NCI-H2029 (cell line): ENCODE measurements around the gene ISG20.
A peak's percentile ranks its signal among the peaks of the same experiment; 100 is the strongest.
"Not testable (repeated sequence)": the region's sequence is repeated elsewhere in the genome, so short reads cannot be mapped to it uniquely, and the experiment has no call there.

Source experiments
- DNase-seq: peaks from one replicate; lab custom pipeline; 2025; lab: John Stamatoyannopoulos, UW

ISG20 gene

DNA sequence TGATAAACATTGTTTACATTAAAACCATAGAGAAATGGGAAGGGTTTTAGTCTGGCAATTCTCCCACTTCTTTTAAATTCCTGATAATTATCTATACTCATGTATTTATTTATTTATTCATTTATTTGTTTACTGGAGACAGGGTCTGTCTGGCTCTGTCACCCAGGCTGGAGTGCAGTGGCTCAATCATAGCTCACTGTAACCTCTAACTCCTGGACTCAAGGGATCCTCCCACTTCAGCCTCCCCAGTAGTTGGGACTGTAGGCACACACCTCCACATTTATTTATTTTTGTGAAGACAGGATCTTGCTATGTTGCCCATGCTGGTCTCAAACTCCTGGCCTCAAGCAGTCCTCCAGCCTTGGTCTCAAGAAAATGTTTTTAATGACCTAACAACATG is 20.1 kb upstream of the ISG20 start:
- no peak for DNase-seq

DNA sequence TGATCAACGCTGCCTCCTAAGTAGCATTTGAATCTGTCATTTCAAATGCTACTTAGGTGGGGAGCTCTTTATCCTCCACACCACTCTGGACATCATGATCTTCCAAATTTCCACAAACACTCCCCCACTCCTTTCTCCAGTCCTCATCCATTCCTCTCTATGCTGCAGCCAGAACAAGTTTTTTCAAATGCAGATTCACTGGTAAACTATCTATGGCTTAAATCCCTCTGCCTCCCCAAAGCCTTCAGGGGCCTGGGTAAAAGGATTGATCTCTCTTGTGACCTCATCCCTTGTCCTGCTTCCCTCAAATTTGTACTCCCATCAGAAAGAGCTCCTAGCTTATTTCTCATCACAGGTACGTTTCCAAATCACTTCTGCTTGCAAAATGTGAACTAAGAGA is 19.0 kb upstream of the ISG20 start:
- no peak for DNase-seq

DNA sequence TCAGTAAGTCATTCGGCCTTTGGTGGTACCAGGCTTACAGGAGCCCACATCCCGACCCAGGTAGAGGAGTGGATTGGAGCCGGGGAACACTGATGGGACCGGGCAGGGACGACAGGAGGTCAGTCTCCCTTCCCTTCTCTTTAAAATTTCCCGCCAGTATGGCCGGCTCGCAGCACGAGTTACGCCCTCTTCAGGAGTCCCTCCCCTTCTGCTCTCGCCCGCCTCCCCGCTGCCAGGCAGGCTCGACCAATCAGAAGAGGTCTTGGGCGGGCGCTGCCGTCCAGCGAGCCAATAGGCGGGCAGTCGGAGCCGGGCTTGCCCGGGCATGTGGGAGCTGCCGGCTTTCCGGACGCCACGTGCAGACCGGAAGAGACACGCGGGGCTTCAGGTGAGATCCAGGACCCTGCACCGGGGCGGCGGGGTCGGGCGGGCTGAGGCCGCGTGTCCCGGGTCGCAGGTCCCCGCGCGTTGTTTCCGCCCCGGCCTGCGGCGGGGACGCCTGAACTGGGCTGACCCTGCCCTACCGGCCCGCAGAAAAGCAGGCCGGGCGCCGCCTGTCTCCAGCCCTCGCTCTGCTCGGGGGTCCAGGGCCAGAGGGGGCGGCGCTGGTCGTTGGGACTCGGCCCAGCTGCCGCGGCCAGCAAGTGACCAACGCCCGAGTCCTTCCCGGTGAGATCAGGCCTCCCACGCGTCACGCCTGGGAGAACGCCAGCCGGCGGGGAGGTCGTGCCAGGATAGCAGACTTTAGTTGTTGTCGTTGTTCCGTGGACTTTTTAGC is 17.6 kb upstream of the ISG20 start, which contains the start of gene AEN:
Gene AEN (plus strand): TSS at position 346 of the 778 bp plus-strand sequence. CDS start 4,870 bp downstream, outside the sequence.
- DNase-seq: peak; percentile 86

DNA sequence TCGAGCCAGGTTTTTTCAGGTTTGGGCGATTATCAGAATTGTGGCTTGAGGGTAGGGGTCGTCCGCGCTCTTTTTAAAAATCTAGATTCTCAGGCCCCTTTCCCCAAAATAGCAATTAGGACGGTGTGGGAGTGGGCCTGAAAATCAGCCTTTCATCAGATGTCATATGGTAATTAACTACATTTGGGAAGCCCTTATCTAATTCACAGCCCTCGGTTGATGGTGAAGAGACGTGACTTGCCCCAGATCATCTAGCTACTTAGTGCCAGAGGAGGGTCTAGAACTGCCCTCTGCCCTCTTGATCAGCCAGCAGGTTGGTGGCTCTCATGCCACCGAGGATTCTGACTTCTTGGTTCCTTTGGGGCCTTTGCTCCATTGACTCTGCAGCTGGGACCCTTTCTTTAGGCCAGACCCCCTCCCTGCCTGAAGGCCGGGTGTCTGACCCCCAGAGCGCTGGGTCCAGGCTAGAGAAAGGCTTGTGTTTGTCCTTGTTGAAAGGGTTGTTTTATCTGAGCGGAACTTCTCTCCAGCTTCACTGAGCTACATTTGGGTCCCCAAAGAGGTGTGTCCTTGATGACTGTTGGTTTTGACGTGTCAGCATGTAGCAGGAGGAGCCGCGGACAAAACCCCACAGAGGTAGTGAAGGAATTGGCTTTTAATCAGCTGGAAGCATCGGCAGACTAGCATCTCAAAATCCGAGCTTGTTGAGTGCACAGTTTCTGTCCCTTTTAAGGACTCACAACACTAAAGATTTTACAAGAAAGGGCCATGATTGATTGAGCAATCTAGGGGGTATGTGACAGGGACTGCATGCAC is 16.8 kb upstream of the ISG20 start:
- no peak for DNase-seq

DNA sequence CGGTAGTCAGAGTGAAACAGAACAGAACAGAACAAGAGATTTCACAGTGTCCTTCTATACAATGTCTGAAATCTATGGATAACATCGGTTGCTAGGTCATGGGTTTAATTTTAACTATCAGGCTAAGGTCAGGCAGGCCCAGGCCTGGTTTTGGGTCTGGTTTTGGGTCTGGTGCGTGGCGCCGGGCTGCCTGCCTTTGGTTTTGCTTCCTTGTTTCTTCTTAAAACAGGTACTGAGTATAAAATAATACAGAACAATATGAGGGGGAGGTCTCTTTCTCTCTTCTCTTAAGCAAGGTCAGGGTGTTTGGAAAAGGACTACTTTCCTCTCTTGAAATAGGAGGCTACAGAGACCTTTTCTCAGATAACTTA is 16.2 kb upstream of the ISG20 start:
- no peak for DNase-seq

DNA sequence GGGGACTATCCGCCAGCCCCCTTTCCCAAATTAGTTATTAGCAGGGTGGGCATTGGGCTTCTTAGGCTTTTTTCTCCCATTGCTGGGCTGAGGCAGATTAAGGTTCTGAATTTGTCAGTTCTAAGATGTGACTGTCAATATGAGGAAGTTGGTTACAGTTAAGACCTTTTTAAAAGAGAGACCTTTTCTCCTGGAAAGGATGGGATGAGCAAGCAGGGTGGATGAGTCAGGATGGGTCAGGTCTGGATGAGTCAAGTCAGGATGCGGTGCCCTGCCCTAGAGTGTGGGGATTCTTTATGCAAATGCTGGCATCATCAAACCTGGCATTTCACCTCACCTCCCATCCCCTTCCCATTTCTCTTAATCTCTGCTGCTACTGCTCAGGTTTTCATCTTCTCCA is 15.8 kb upstream of the ISG20 start:
- DNase-seq: no peak

DNA sequence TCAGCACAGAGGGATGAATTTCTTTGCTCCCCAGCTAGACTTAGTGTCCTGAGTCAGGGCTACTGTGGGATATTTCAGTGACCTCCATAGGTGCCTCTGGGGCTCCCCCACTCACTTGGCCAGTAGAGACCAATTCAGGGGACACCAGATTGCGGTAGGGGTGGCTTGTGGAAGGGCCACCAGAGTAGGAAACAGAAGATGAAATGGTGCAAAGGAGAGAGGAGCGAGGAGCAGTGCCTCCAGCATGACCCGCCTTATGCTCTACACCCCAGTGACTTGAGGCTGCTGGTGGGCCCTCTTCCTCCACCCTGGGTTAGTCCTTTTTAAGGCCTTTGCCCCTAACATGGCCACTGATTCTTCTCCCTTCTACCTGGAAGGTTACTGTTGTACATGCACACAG is 15.2 kb upstream of the ISG20 start:
- no peak for DNase-seq

DNA sequence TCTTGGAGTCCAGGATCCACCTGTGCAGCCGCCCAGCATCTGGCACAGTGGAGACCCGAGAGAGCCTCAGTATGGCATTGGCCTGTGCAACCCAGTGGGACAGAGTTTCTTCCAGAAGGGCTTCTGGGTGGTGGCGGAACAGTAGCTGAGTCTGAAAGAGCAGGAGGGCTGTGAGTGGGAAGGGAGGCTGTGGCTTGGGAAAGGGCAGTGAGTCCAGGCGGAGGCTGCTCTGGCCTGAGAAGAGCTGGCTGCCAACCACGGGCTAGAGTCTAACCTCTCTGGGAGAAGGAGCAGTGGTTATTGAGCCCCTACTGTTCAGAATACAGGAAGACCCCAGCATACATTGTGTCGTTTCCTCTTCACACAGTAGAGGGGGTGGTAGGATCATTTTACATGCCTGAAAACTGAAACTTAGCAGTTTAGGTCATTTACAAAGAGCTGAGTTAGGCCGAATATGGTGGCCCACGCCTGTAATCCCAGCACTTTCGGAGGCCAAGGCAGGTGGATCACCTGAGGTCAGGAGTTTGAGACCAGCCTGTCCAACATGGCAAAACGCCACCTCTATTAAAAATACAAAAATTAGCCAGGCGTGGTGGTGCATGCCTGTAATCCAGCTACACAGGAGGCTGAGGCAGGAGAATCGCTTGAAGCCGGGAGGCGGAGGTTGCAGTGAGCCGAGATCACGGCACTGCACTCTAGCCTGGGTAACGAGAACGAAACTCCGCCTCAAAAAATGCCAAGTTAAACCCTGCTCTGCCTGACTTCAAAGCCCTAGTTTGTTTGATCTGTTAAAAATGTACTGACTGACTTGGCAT is 14.5 kb upstream of the ISG20 start:
- no peak for DNase-seq

DNA sequence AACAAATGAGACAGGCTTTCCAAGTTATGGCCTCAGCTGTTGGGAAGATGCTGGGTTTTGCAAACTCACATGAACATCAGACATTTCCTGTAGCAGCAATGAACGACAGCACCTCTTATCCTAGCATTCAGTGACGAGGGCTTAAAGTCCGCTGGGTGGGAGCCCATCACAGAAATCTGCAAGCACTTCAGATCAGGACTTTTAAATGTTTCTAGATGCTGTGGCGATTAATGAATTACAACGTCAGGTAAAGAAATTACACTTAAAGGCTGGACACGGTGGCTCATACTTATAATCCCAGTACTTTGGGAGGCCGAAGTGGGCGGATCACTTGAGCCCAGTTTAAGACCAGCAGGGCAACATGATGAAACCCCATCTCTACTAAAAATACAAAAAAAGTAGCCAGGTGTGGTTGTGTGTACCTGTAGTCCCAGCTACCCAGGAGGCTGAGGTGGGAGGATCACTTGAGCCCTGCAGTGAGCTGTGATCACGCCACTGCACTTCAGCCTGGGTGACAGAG is 13.8 kb upstream of the ISG20 start:
- no peak for DNase-seq

DNA sequence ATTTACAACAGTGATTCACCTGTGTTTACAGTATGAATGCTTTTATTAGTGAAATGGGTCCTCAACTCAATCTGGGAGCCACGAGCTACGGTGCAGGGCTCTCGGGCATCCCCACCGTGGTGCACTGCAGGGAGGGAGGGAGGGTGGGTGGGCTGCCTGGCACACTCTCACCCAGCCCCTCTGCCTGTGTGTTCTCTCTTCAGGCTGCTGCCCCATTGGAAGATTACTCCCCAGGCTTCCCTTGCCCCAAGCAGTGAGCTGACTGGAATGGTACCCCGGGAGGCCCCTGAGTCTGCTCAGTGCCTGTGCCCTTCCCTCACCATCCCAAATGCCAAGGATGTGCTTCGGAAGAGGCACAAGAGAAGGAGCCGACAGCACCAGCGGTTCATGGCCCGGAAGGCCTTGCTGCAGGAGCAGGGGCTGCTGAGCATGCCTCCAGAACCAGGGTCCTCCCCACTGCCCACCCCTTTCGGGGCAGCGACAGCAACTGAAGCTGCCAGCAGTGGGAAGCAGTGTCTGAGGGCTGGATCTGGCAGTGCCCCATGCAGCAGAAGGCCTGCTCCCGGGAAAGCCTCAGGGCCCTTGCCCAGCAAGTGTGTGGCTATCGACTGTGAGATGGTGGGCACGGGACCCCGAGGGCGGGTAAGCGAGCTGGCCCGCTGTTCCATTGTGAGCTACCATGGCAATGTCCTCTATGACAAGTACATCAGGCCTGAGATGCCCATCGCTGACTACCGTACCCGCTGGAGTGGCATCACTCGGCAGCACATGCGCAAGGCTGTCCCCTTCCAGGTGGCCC is 12.7 kb upstream of the ISG20 start:
- DNase-seq: no peak

DNA sequence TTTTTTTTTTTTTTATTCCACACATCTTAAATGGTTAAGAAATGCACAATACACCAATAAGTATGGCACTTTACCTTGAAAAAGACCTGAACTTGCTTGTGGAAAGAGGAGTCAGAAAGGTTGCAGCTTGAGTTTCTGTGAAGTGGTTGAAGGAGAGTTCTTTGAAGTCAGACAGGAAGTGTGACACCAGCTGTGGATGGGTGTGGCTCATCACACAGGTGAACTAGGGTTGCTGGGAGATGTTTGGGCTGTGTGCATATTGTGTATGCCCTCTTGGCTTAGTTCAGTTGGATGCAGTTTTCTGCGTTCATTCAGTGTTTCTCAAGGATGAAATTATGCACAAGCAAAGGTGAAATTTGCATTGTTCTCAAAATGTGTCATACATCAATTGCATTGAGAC is 11.4 kb upstream of the ISG20 start:
- no peak for DNase-seq

DNA sequence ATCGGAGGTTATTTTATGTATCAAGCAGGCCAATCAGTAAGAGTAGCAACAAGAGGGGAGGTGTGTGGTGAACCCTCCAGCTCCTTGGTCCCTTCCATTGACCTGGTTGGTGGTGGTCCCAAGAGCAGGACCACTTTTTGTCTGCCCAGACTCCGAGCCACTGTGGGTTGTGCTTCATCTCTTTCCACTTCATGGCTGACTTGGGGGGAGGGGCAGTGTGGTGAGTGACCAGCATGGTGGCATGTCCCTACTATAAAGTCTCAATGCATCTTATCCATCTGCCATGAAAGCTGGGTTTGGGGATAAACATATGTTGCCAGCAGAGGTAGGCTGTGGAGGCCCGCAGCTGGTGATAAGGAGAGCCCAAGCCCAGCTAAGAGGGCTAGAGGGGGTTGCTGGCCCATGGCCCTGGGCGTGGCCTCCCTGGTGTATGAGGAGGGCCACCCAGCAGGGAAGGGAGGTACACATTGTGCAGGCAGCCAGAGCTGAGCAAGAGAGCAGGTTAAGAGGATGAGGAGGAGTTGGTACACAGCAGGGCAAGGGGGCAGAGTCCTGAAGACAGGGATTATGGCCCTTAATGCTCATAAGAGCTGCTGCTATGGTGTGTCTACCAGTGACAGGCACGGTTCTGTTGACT is 10.7 kb upstream of the ISG20 start:
- DNase-seq: no peak

DNA sequence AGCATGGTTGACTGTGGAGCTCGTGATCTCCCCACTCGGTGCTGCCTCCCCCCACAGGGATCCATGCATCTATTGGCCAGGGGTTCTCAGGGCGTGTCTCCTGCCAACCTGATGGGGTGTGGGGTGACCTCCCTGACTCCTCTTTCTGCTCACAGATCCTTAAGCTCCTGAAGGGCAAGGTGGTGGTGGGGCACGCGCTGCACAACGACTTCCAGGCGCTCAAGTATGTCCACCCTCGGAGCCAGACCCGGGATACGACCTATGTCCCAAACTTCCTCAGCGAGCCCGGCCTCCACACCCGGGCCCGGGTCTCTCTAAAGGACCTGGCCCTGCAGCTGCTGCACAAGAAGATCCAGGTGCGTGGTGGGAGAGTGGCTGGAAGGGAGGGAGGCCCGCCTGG is 9.7 kb upstream of the ISG20 start:
- DNase-seq: no peak

DNA sequence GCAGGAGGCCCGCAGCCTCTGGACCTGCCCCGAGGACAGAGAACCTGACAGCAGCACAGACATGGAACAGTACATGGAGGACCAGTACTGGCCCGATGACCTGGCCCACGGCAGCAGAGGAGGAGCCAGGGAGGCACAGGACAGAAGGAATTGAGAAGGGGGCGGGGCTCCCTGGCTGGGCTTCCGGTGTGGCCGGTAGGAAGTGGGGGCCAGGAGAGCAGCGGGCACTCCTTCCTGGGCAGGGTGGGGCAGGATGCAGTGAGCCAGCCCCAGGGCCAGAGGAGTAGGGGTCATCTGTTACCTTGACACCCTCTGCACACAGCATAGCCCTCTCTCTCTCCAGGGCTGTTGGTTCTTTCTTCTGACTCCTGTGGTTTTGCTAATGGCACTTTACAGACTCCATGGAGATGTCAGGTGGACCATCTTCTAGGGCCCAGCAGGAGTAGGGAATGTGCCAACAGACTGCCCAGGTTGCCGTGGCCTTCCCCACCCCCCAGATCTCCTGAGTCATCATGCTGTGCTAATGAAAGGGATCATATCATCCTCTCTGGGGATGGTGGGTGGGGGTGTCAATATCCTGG is 8.6 kb upstream of the ISG20 start:
- DNase-seq: no peak

DNA sequence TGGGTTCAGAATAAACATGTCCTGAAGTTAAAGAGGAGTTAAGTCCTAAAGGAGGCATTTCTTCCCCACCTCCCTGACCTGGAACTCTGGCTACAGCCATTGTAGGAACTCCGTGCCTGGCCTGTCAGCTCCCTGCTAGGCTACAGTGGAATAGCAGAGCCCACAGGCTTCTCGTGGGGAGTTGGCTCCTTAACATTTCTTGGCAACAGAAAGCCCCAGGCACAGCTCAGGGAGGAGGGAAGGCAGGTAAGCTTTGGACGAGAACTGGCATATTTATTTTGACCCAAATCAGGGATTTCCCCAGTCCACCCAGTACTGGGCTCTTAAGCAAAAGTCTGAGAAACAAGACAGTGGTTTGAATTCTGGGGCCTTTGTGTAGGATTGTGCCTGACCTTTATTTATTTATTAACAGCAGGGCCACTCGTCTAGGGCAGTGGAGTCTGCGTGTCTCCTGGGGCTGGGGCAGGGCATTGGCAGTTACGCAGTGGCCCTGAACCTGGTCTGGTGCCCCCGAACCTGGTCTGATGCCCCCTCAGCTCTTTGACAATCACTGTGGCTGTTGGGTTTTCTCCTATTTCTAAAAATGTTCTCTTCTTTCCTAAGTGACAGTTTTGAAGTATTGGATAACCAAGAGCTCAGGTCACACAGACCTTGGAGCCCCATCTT is 7.9 kb upstream of the ISG20 start:
- no peak for DNase-seq

DNA sequence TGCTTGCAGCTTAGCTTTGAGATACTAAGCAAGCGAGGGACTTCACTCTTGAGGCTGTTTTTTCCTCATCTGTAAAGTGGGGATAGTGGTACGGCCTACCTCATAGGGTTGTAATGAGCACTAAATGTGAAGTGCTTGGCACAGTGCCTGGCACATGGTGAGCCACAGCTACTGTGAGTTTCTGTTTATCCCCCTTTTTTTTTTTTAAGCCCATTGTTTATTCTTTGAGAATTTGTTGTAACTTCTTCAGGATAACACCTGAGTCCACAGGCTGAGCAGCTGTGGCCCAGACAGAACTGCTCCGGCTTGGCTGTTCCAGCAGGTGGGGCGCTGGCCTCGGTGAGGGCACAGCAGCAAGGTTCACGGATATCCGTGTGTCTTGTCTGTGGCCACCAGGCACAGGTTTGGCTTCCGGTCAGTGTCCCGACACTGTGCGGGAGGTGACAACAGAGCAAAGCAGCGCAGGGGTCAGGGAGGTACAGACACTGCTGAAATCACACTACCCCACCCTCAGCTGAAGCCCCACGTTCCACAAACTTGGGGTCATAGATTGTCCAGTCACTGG is 7.3 kb upstream of the ISG20 start:
- peak; percentile 42 for DNase-seq

DNA sequence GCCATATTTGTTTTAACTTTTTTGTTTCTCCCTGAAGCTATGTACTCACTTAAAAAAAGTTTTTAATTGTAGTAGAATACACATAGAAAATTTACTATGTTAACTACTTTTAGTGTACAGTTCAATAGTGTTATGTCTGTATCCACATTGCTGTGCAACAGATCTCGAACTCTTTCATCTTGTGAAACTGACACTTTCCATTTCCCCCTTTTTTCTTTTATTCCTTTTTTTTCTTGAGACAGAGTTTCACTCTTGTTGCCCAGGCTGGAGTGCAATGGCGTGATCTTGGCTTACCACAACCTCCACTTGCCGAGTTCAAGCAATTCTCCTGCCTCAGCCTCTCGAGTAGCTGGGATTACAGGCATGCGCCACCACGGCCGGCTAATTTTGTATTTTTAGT is 6.0 kb upstream of the ISG20 start:
- DNase-seq: not testable (repeated sequence)

DNA sequence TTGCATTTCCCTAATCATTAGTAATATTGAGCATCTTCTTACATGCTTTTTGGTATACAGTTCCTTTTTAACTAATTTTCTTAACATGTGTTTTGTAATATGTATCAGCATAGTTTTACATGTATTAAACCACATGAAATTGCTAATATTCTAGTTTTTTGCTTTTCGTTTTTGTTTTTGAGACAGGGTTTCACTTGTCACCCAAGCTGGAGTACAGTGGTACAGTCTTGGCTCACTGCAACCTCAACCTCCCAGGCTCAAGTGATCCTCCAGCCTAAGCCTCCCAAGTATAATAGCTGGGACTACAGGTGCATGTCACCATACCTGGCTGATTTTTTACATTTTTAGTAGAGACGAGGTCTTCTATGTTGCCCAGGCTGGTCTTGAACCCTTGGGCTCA is 4.4 kb upstream of the ISG20 start:
- no peak for DNase-seq

DNA sequence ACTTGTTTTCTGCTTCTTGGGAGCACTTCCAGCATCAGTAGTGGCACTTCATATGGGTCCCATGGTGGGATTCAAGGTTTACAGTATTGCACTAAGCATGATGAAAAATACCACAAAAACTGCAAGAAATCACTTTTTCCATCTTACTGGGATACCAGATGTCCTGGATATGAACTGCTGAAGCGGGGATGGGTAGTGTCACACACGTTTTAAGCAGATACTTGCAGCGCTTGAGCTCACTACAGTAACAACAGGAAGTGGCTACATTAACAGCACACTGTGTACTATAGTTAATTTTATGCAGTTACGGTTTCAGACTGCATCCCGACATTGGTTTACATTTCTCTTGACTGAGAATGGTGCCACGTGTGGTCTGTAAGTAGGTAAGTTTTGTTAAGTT is 3.5 kb upstream of the ISG20 start:
- DNase-seq: no peak

DNA sequence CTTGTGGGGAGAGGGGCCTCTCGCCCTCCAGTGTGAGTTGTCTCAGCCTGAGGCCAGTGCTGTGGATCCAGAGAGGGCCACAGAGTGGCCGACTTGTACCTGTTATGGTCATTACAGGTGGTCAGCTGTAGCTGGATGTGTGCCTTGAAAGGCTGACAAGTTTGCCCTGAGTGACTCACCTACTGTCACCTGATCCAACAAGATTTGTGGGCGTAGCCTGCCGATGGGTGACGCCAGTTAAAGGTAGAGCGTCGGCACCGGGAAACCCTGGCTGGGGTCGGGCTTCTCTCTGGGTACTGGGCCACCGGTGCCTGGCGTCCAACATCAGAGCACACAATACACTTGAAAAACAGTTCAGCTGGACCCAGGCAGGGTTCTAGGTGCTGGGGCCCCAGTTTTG is 2.8 kb upstream of the ISG20 start:
- DNase-seq: no peak
